ENCODE results near the gene EXOC2.

The EXOC2 gene

GRCh38 chr6:528989-529388 lies 163.9 kb downstream of the EXOC2 start:
- Histone ChIP-seq H3K36me3 (ENCODE audit: control insufficient read depth, insufficient read depth, low read length) (no peaks in the 10 kb centered on the region), H3K27ac (no peak overlapping the region), H3K4me1 (no peaks in the 10 kb centered on the region), H2AFZ (no peak overlapping the region), H3K27me3 (ENCODE audit: control insufficient read depth, insufficient read depth, low read length) (no peaks in the 10 kb centered on the region), H3K9ac (no peak overlapping the region), H3K79me2 (no peaks in the 10 kb centered on the region), H3K4me3 (ENCODE audit: low read depth, low read length) (no peak overlapping the region), H3K9me3 (ENCODE audit: control insufficient read depth, low read length) (no peaks in the 10 kb centered on the region), H3K4me2 (ENCODE audit: low read length) (no peak overlapping the region)
- no peak for TF ChIP-seq CTCF (IDR thresholded peaks at IDR 0.05)

- Histone ChIP-seq H3K36me3 (ENCODE audit: control insufficient read depth, insufficient read depth, low read length) (no peaks in the 10 kb centered on the region), H3K4me1 (no peaks in the 10 kb centered on the region), H2AFZ (no peak overlapping the region), H3K79me2 (no peaks in the 10 kb centered on the region), H3K27ac (no peak overlapping the region), H3K4me2 (ENCODE audit: low read length) (no peak overlapping the region), H3K4me3 (ENCODE audit: low read depth, low read length) (no peak overlapping the region), H3K9ac (no peak overlapping the region), H3K9me3 (ENCODE audit: control insufficient read depth, low read length) (no peaks in the 10 kb centered on the region), H3K27me3 (ENCODE audit: control insufficient read depth, insufficient read depth, low read length) (no peaks in the 10 kb centered on the region)
- no peak for TF ChIP-seq CTCF (IDR thresholded peaks at IDR 0.05)
Measured at GRCh38 chr6:527989-528673, 164.8 kb downstream of the EXOC2 start.

- no peak overlapping the region for H3K4me2 ChIP-seq (ENCODE audit: low read length)
- no peaks in the 10 kb centered on the region for H3K27me3 ChIP-seq (ENCODE audit: control insufficient read depth, insufficient read depth, low read length)
- H3K9ac ChIP-seq = no peak overlapping the region
- H3K36me3 ChIP-seq (ENCODE audit: control insufficient read depth, insufficient read depth, low read length) = no peaks in the 10 kb centered on the region
- TF ChIP-seq CTCF (IDR thresholded peaks at IDR 0.05) = no peak
- H3K4me1 ChIP-seq = no peaks in the 10 kb centered on the region
- no peak overlapping the region for H2AFZ ChIP-seq
- no peak overlapping the region for H3K27ac ChIP-seq
- H3K4me3 ChIP-seq (ENCODE audit: low read depth, low read length) = no peak overlapping the region
- no peaks in the 10 kb centered on the region for H3K79me2 ChIP-seq
- H3K9me3 ChIP-seq (ENCODE audit: control insufficient read depth, low read length) = no peaks in the 10 kb centered on the region
Measured at GRCh38 chr6:524803-525202, 168.1 kb downstream of the EXOC2 start.

GRCh38 chr6:520820-521219 lies 172.1 kb downstream of the EXOC2 start:
- Histone ChIP-seq H3K79me2 (peaks cover 2% of the 10 kb centered on the region), H2AFZ (no peak overlapping the region), H3K4me3 (ENCODE audit: low read depth, low read length) (no peak overlapping the region), H3K4me1 (no peaks in the 10 kb centered on the region), H3K36me3 (ENCODE audit: control insufficient read depth, insufficient read depth, low read length) (no peaks in the 10 kb centered on the region), H3K4me2 (ENCODE audit: low read length) (no peak overlapping the region), H3K9ac (no peak overlapping the region), H3K9me3 (ENCODE audit: control insufficient read depth, low read length) (no peaks in the 10 kb centered on the region), H3K27ac (no peak overlapping the region), H3K27me3 (ENCODE audit: control insufficient read depth, insufficient read depth, low read length) (no peaks in the 10 kb centered on the region)
- TF ChIP-seq CTCF (IDR thresholded peaks at IDR 0.05) = no peak

GRCh38 chr6:518218-518617 lies 174.7 kb downstream of the EXOC2 start:
- no peak overlapping the region for H2AFZ ChIP-seq
- no peaks in the 10 kb centered on the region for H3K9me3 ChIP-seq (ENCODE audit: control insufficient read depth, low read length)
- H3K27me3 ChIP-seq (ENCODE audit: control insufficient read depth, insufficient read depth, low read length) = no peaks in the 10 kb centered on the region
- no peak overlapping the region for H3K9ac ChIP-seq
- no peak overlapping the region for H3K27ac ChIP-seq
- H3K4me3 ChIP-seq (ENCODE audit: low read depth, low read length) = no peak overlapping the region
- no peaks in the 10 kb centered on the region for H3K36me3 ChIP-seq (ENCODE audit: control insufficient read depth, insufficient read depth, low read length)
- TF ChIP-seq CTCF (IDR thresholded peaks at IDR 0.05) = no peak
- no peaks in the 10 kb centered on the region for H3K4me1 ChIP-seq
- peaks cover 2% of the 10 kb centered on the region for H3K79me2 ChIP-seq
- no peak overlapping the region for H3K4me2 ChIP-seq (ENCODE audit: low read length)

Measured in parathyroid adenoma (tissue), 2 donors.